Measurements from ENCODE around the gene MEIOSIN. TPM values are rescaled to one million over a fixed set of nuclear protein-coding genes. Genes with fewer than 3 reads are reported as not detected.

The MEIOSIN gene
- polyA plus RNA-seq, 1 of the 3 experiments (the other 2 are of a cell fraction): 0.03 TPM

DNA sequence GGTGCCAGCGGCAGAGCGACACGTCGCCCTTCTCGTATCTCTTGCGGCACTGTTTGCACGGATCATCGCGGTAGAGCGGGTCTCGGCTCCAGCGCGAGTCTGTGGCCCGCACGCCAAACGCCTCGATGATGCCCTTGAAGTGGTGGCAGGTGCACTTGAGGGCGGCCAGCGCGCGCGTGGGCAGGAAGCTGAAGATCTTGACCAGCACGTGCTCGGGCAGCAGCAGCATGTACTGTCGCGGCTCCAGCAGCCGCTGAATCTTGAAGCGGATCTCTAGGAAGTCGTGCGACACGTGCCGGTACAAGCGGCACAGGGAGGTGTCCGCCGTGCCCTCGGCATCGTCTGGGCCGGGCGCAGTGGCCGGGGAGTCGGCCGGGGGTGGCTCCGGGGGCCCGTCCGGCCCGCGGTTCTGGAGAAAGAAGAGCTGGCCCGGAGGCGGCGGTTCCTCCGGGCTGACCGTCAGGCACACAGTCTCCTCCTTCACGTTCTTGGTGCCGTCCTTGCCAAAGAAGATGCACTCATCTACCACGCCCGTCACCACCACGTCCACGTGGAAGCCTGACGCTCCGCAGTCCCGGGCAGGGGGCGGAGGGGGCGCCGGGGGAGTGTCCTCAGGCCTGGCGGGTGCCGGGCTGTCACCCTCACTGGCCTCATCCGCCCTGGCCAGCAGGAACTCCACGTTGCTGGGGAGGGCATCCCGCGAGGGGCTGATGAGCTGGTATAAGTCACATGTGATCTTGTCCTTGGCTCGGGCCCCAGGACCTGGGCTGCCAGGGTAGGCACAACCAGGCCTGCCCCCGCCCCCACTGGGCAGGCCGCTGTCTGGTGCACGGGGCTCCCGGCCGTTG, 21.2 kb upstream of the MEIOSIN start:
- Histone ChIP-seq H3F3A (replicated peaks; ENCODE audit: insufficient read depth) (no peaks in the 10 kb centered on the region), H3K27ac (ENCODE audit: low read depth in 2 of 2, low read length in 1 of 2) (no peak overlapping the region), H3K4me2 (no peak overlapping the region), H3K27me3 (ENCODE audit: insufficient read depth) (no peaks in the 10 kb centered on the region), H3K36me3 (replicated peaks in 1 of 2; ENCODE audit: control insufficient read depth in 1 of 2, insufficient read depth in 2 of 2, low read length in 1 of 2) (peaks cover 3 to 15% of the 10 kb centered on the region in 2 experiments), H3K4me3 (ENCODE audit: low read depth in 2 of 2, low read length in 1 of 2) (no peak overlapping the region), H3K9me3 (no peaks in the 10 kb centered on the region), H3K9ac (no peak overlapping the region), H3K9me2 (no peaks in the 10 kb centered on the region), H3K4me1 (ENCODE audit: control insufficient read depth in 1 of 2, insufficient read depth in 2 of 2, low read depth in 1 of 2, low read length in 1 of 2) (peaks cover 0 to 2% of the 10 kb centered on the region in 2 experiments; a peak in 1 of 4 replicates), H3K79me2 (ENCODE audit: insufficient read depth) (peaks cover 43% of the 10 kb centered on the region), H2AFZ (ENCODE audit: low read depth) (no peak overlapping the region), H4K20me1 (ENCODE audit: insufficient read depth) (no peaks in the 10 kb centered on the region)
- POLR2A ChIA-PET: interaction anchor here (1.0 kb wide), 1 partner anchor 20 kb away, joined by 3 read pairs; the partner anchor contains the start of gene QPCTL
- DNase-seq: no peak
- WGBS (ENCODE audit: low lambda C conversion rate): 96% methylated on average over 38 of the region's 76 CpGs
- CTCF ChIA-PET: interaction anchor here (6.4 kb wide), 1 partner anchor 18 kb away, joined by 57 read pairs; the partner anchor contains the start of genes QPCTL and SNRPD2
- TF ChIP-seq MEF2A (IDR thresholded peaks at IDR 0.05; ENCODE audit: borderline replicate concordance, low read depth) (no peak), MXI1 (IDR thresholded peaks at IDR 0.05; ENCODE audit: low read depth, low read length) (no peak), ELF1 (IDR thresholded peaks at IDR 0.05) (no peak), PBX3 (IDR thresholded peaks at IDR 0.05) (no peak), RAD21 (IDR thresholded peaks at IDR 0.05; ENCODE audit: low read length) (no peak), TCF12 (IDR thresholded peaks at IDR 0.05) (no peak), ZBTB33 (IDR thresholded peaks at IDR 0.05; ENCODE audit: borderline replicate concordance, low read depth) (no peak), FOSL2 (IDR thresholded peaks at IDR 0.05; ENCODE audit: borderline replicate concordance, low read depth) (no peak), GATA2 (CRISPR knock-in tag; IDR thresholded peaks at IDR 0.05) (no peak)

DNA sequence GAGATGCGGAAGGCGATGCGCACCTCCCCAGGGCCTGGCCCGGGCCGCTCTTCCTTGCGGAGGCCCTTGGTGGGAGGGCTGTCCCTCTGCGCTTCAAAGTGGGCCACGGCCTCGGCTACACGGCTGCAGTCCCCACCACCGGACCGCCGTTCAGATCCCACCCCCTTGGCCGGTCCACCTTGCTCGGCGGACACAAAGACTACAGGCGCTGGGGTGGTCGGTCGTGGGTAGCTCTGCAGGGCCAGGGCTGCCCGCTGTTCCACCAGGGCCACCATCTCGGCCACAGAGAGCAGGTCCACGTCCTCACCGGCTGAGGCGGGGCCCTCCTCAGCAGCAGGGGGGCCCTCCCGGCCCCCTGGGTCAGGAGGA, 20.6 kb upstream of the MEIOSIN start:
- H3K36me3 ChIP-seq (replicated peaks in 1 of 2; ENCODE audit: control insufficient read depth in 1 of 2, insufficient read depth in 2 of 2, low read length in 1 of 2): peaks cover 3 to 15% of the 10 kb centered on the region in 2 experiments
- H3K79me2 ChIP-seq (ENCODE audit: insufficient read depth): peaks cover 43% of the 10 kb centered on the region
- TF ChIP-seq FOXM1 (IDR thresholded peaks at IDR 0.05; ENCODE audit: low read depth) (no peak), JUND (IDR thresholded peaks at IDR 0.05) (no peak)
- no peaks in the 10 kb centered on the region for H4K20me1 ChIP-seq (ENCODE audit: insufficient read depth)
- H3K4me3 ChIP-seq (ENCODE audit: low read depth in 2 of 2, low read length in 1 of 2): no peak overlapping the region
- CTCF ChIA-PET: interaction anchor here (6.4 kb wide), 1 partner anchor 19 kb away, joined by 57 read pairs; the partner anchor contains the start of genes QPCTL and SNRPD2
- H3K4me1 ChIP-seq (ENCODE audit: control insufficient read depth in 1 of 2, insufficient read depth in 2 of 2, low read depth in 1 of 2, low read length in 1 of 2): peaks cover 0 to 2% of the 10 kb centered on the region in 2 experiments; a peak in 1 of 4 replicates
- H3K9me2 ChIP-seq: no peaks in the 10 kb centered on the region
- no peak overlapping the region for H3K4me2 ChIP-seq
- no peaks in the 10 kb centered on the region for H3F3A ChIP-seq (replicated peaks; ENCODE audit: insufficient read depth)
- POLR2A ChIA-PET: interaction anchor here (1.0 kb wide), 1 partner anchor 20 kb away, joined by 3 read pairs; the partner anchor contains the start of gene QPCTL
- H3K9me3 ChIP-seq: no peaks in the 10 kb centered on the region
- DNase-seq: no peak
- no peak overlapping the region for H2AFZ ChIP-seq (ENCODE audit: low read depth)
- 97% methylated on average over 17 of the region's 25 CpGs for WGBS (ENCODE audit: low lambda C conversion rate)
- H3K27ac ChIP-seq (ENCODE audit: low read depth in 2 of 2, low read length in 1 of 2): no peak overlapping the region
- H3K27me3 ChIP-seq (ENCODE audit: insufficient read depth): no peaks in the 10 kb centered on the region
- H3K9ac ChIP-seq: no peak overlapping the region

Measured in SK-N-SH (cell line).